Small intestine (tissue), 7 donors: Measurements from ENCODE around the gene TRIM6. TPM values are rescaled to one million over a fixed set of nuclear protein-coding genes. Genes with fewer than 3 reads are reported as not detected.
"Not testable (repeated sequence)": the region's sequence is repeated elsewhere in the genome, so short reads cannot be mapped to it uniquely, and the experiment has no call there.

Source experiments
- DNase-seq, 2 donors: peaks; one replicate each; pipeline versions ENCODE4 v3.0.0 to v3.0.0-alpha.2; 2013
- FAIRE-seq: peaks from 2 replicates; lab custom pipeline; 2012; peaks lifted over from hg19 to GRCh38; lab: Jason Lieb, UNC
- H3K27ac ChIP-seq, 3 donors: one replicate each; pipeline ENCODE4 v1.5.1; 2013; ENCODE audit warnings: low read length in 2 of 3, mild to moderate bottlenecking in 2 of 3, control low read depth in 1 of 3, inconsistent platforms in 1 of 3, low read depth in 1 of 3, moderate library complexity in 1 of 3
- H3K27me3 ChIP-seq, 3 donors: one replicate each; pipeline ENCODE4 v1.6.1; 2013; ENCODE audit warnings: low read length in 3 of 3, inconsistent platforms in 1 of 3; ENCODE audit not compliant: control insufficient read depth in 3 of 3, insufficient read depth in 3 of 3
- H3K36me3 ChIP-seq, 3 donors: one replicate each; pipeline ENCODE4 v1.6.1; 2013; ENCODE audit warnings: low read length in 3 of 3, inconsistent platforms in 1 of 3, low read depth in 1 of 3, mild to moderate bottlenecking in 1 of 3, moderate library complexity in 1 of 3; ENCODE audit not compliant: control insufficient read depth in 3 of 3, insufficient read depth in 2 of 3
- H3K4me1 ChIP-seq, 3 donors: one replicate each; pipeline ENCODE4 v1.6.1; 2013; ENCODE audit warnings: low read length in 2 of 3, inconsistent platforms in 1 of 3, low read depth in 1 of 3, mild to moderate bottlenecking in 1 of 3, moderate library complexity in 1 of 3; ENCODE audit not compliant: control insufficient read depth in 3 of 3, insufficient read depth in 2 of 3
- H3K4me3 ChIP-seq, 3 donors: one replicate each; pipeline ENCODE4 v1.5.1; 2013; ENCODE audit warnings: low read length in 3 of 3, control low read depth in 1 of 3, inconsistent platforms in 1 of 3, low read depth in 1 of 3, mild to moderate bottlenecking in 1 of 3, moderate library complexity in 1 of 3
- H3K9me3 ChIP-seq, 2 donors: one replicate each; pipeline ENCODE4 v1.6.1; 2013; ENCODE audit warnings: low read depth in 1 of 2, low read length in 1 of 2; ENCODE audit not compliant: control insufficient read depth in 2 of 2, insufficient read depth in 1 of 2
- WGBS, 3 donors: extraction: QIAGEN DNeasy Blood & Tissue Kit; methylation state at CpG; one replicate each; pipeline ENCODE4 v1.1.7; 2013; 5-methylcytosine and 5-hydroxymethylcytosine counted together
- polyA plus RNA-seq, 4 donors: library from polyadenylated mRNA; stranded (reverse) in 3 of 4; unstranded in 1 of 4; fragments of 200-250 nt in 3 of 4; fragments of 120-200 nt in 1 of 4; gene quantifications; one replicate each; pipeline versions ENCODE4 v1.2.1 to v1.2.3, GENCODE V29; 2013
- donor health status: healthy with polysubstance abuse.
- donor health status: control.
- donor health status: control.
- donor health status: Bipolar disorder and iron deficiency.
- donor health status: healthy.

Gene TRIM6
- polyA plus RNA-seq, 4 donors, result 0.54 to 3.0 (median 1.1) TPM; not detected in 1

- no peaks in the 10 kb centered on the region for H3K36me3 ChIP-seq
- H3K4me3 ChIP-seq, result no peak overlapping the region
- H3K27me3 ChIP-seq, result no peaks in the 10 kb centered on the region
- no peaks in the 10 kb centered on the region for H3K9me3 ChIP-seq
- H3K27ac ChIP-seq, result no peak overlapping the region
- 91 to 92% (median 92%) methylated on average over 2 of the region's 2 CpGs for WGBS, 3 donors
- H3K4me1 ChIP-seq, result no peaks in the 10 kb centered on the region
- FAIRE-seq (no peak), DNase-seq (no peak)
Observed at GRCh38 chr11:5574654-5575053, 21.8 kb upstream of the TRIM6 start.

DNA sequence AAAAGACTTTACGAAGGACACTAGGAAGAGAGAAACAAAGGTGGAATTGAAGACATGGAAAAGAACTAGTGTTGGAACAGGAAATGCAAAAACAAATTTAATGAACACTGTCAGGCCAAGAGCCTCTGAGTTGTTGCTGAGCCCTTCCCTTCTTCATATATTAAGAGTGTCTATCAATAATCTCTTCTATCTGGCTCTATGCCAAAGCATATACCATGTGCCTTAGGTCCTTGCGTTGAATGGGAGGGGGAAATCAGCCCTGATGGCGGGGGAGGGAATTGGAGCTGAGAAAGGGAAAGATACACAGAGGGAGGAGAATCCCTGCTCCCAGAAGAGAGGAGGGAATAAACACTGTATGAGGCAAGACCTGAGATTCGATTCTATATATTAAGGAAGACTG, 21.3 kb upstream of the TRIM6 start:
- 62 to 72% (median 71%) methylated on average over 4 of the region's 4 CpGs for WGBS, 3 donors
- Histone ChIP-seq H3K4me1 (no peaks in the 10 kb centered on the region), H3K9me3 (no peaks in the 10 kb centered on the region), H3K4me3 (no peak overlapping the region), H3K36me3 (no peaks in the 10 kb centered on the region), H3K27me3 (no peaks in the 10 kb centered on the region), H3K27ac (no peak overlapping the region)
- DNase-seq, result no peak
- FAIRE-seq, result no peak

DNA sequence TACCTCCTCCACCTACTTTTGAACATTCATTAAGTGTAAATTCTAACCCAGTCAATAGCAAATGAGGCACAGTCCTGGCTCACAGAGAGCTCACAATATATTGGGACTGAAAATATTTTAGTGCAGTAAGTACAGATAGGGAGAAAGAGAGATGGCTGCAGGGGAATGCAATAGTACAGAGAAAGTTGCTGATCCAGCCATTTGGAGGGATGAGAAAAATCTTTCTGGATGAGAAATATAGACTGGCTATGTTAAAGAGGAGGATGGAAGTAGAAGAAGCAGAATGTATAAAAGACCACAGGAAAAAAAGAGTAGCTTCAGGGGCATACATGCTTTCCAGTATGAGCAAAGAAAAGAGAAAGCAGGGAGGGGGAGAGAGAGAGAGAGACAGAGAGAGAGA, 19.3 kb upstream of the TRIM6 start:
- H3K36me3 ChIP-seq, result no peaks in the 10 kb centered on the region
- DNase-seq (no peak), FAIRE-seq (no peak)
- H3K9me3 ChIP-seq, result no peaks in the 10 kb centered on the region
- no peaks in the 10 kb centered on the region for H3K4me1 ChIP-seq
- no peak overlapping the region for H3K4me3 ChIP-seq
- no peaks in the 10 kb centered on the region for H3K27me3 ChIP-seq
- no peak overlapping the region for H3K27ac ChIP-seq

GRCh38 chr11:5580577-5580976, 15.9 kb upstream of the TRIM6 start, which contains the start of gene OR52B6:
OR52B6 (plus strand) TSS chr11:5580877; CDS start chr11:5580877, 0 bp downstream.
- Histone ChIP-seq H3K36me3 (no peaks in the 10 kb centered on the region), H3K9me3 (no peaks in the 10 kb centered on the region), H3K27me3 (no peaks in the 10 kb centered on the region), H3K27ac (no peak within 1 kb of the TSS), H3K4me1 (no peaks in the 10 kb centered on the region), H3K4me3 (no peak within 1 kb of the TSS)
- WGBS, 3 donors, result 85 to 93% (median 90%) methylated on average over 8 of the region's 8 CpGs
- FAIRE-seq (no peak), DNase-seq (no peak)

- FAIRE-seq, result no peak
- no peaks in the 10 kb centered on the region for H3K27me3 ChIP-seq
- H3K4me1 ChIP-seq, result no peaks in the 10 kb centered on the region
- 79 to 82% (median 81%) methylated on average over 4 of the region's 4 CpGs for WGBS, 3 donors
- H3K9me3 ChIP-seq, result no peaks in the 10 kb centered on the region
- H3K4me3 ChIP-seq, result no peak overlapping the region
- DNase-seq, result no peak
- no peaks in the 10 kb centered on the region for H3K36me3 ChIP-seq
- no peak overlapping the region for H3K27ac ChIP-seq
Observed at GRCh38 chr11:5581014-5581413, 15.4 kb upstream of the TRIM6 start.

- H3K27ac ChIP-seq, H3K36me3 ChIP-seq, H3K27me3 ChIP-seq, DNase-seq, H3K4me3 ChIP-seq, FAIRE-seq, H3K9me3 ChIP-seq, H3K4me1 ChIP-seq: not testable (repeated sequence)
- WGBS, 3 donors, result 70 to 90% (median 86%) methylated on average over 5 of the region's 5 CpGs
Observed at GRCh38 chr11:5584458-5584857, 12.0 kb upstream of the TRIM6 start.

- not testable (repeated sequence) for H3K4me1 ChIP-seq, H3K27ac ChIP-seq, H3K36me3 ChIP-seq, FAIRE-seq, H3K27me3 ChIP-seq, H3K9me3 ChIP-seq, DNase-seq, H3K4me3 ChIP-seq
- WGBS, 3 donors, result 94 to 97% (median 94%) methylated on average over 12 to 31 of the region's 31 CpGs
Observed at GRCh38 chr11:5589906-5590305, 6.5 kb upstream of the TRIM6 start.

- Histone ChIP-seq H3K4me1 (no peaks in the 10 kb centered on the region), H3K36me3 (no peaks in the 10 kb centered on the region), H3K27ac (no peak overlapping the region), H3K27me3 (no peaks in the 10 kb centered on the region), H3K9me3 (no peaks in the 10 kb centered on the region), H3K4me3 (no peak overlapping the region)
- DNase-seq (no peak), FAIRE-seq (no peak)
- WGBS, 3 donors, result 57 to 83% (median 72%) methylated on average over 3 of the region's 3 CpGs
Observed at GRCh38 chr11:5591613-5592012, 4.8 kb upstream of the TRIM6 start.

DNA sequence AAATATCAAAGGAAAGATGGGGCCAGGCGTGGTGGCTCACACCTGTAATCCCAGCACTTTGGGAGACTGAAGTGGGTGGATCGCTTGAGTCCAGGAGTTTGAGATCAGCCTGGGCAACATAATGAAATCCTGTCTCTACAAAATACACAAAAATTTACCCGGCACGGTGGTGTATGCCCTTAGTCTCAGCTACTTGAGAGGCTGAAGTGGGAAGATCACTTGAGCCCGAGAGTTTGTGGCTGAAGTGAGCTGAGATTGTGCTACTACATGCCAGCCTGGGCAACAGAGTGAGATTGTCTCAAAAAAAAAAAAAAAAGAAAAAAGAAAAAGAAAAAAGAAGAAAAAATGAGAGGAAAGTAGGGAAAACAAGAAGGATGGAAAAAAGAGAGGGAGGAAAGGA, 3.8 kb upstream of the TRIM6 start:
- no peaks in the 10 kb centered on the region for H3K36me3 ChIP-seq
- no peak overlapping the region for H3K27ac ChIP-seq
- DNase-seq (no peak), FAIRE-seq (no peak)
- no peaks in the 10 kb centered on the region for H3K4me1 ChIP-seq
- WGBS, 3 donors, result 82 to 91% (median 84%) methylated on average over 5 of the region's 5 CpGs
- H3K9me3 ChIP-seq, result no peaks in the 10 kb centered on the region
- no peak overlapping the region for H3K4me3 ChIP-seq
- no peaks in the 10 kb centered on the region for H3K27me3 ChIP-seq
